OCI-LY3 (cell line): ENCODE results near the gene CDHR3.

ENCODE experiments used
- H2AFZ ChIP-seq: fragments of 200-600, 300-600 bp; shearing (Covaris generic); 2 replicates; pipeline ENCODE4 v1.6.0; 2014; ENCODE audit warnings: antibody characterized with exemption, low read depth, low read length
- H3K27ac ChIP-seq: fragments of 200-600, 300-600 bp; sonication (generic); 2 replicates; pipeline ENCODE4 v1.5.1; 2014; ENCODE audit warnings: mild to moderate bottlenecking, low read length, moderate library complexity, mixed read lengths
- H3K27me3 ChIP-seq: fragments of 200-600, 300-600 bp; sonication (generic); 2 replicates; pipeline ENCODE4 v1.6.1; 2014; ENCODE audit warnings: low read depth, low read length, mixed read lengths
- H3K36me3 ChIP-seq: fragments of 200-600, 300-600 bp; sonication (generic); replicated peaks from 2 replicates; pipeline ENCODE3; 2014; ENCODE audit warnings: low read depth, low read length, mixed read lengths
- H3K4me1 ChIP-seq: fragments of 300-600, 200-600 bp; sonication (generic); 2 replicates; pipeline ENCODE4 v1.6.1; 2014; ENCODE audit warnings: low read length, mixed read lengths
- H3K4me2 ChIP-seq: fragments of 200-600, 300-600 bp; sonication (generic); 2 replicates; pipeline ENCODE4 v1.6.1; 2014; ENCODE audit warnings: low read length, mixed read lengths
- H3K4me3 ChIP-seq: fragments of 300-600, 200-600 bp; sonication (generic); 2 replicates; pipeline ENCODE4 v1.5.1; 2014; ENCODE audit warnings: antibody characterized with exemption, mild to moderate bottlenecking, low read length, moderate library complexity
- H3K79me2 ChIP-seq: fragments of 300-600, 200-600 bp; shearing (Covaris generic); 2 replicates; pipeline ENCODE4 v1.6.1; 2014; ENCODE audit warnings: mild to moderate bottlenecking, low read length, mixed read lengths
- H3K9ac ChIP-seq: fragments of 300-600, 200-600 bp; shearing (Covaris generic); 2 replicates; pipeline ENCODE4 v1.6.0; 2014; ENCODE audit warnings: mild to moderate bottlenecking, low read length, moderate library complexity
- H3K9me3 ChIP-seq: fragments of 200-600, 300-600 bp; shearing (Covaris generic); 2 replicates; pipeline ENCODE4 v1.6.1; 2014; ENCODE audit warnings: low read length, mixed read lengths; ENCODE audit not compliant: insufficient read depth
- H4K20me1 ChIP-seq: fragments of 200-600, 300-600 bp; sonication (generic); 2 replicates; pipeline ENCODE4 v1.6.1; 2016; ENCODE audit warnings: low read length, mixed read lengths; ENCODE audit not compliant: insufficient read depth
- EZH2phosphoT487 ChIP-seq: fragments of 200-600 bp; shearing (Covaris generic); IDR thresholded peaks from 2 replicates; pipeline ENCODE4 v1.6.1; 2018; ENCODE audit warnings: antibody characterized with exemption, mixed run types, low read depth
- TF ChIP-seq, protein P1 (sequence below): fragments of 200-600, 300-600 bp; sonication (generic); IDR thresholded peaks from 2 replicates; pipeline ENCODE4 v1.5.1; 2014; ENCODE audit warnings: antibody characterized with exemption, low read length, low read depth

CDHR3 gene

DNA sequence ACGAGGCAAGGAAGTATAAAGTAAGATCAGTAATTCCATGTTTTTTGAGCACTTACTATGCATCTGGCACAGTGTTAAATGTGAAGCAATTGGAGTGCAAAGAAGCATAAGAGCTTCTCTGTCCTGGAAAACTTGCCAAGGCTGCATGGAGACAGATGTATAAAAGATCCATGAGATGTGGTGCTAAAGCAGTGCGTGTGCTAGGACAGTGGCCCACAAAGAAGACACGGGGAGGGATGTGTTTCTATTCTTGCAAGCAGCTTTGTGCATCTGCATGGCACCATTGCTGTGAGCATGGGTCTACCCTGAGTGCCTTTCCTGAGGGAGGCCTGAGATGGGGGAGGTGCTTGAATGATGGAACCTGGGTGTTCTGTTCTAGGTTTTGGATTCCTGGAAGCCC, 5.1 kb upstream of the CDHR3 start:
- TF ChIP-seq, protein P1, sequence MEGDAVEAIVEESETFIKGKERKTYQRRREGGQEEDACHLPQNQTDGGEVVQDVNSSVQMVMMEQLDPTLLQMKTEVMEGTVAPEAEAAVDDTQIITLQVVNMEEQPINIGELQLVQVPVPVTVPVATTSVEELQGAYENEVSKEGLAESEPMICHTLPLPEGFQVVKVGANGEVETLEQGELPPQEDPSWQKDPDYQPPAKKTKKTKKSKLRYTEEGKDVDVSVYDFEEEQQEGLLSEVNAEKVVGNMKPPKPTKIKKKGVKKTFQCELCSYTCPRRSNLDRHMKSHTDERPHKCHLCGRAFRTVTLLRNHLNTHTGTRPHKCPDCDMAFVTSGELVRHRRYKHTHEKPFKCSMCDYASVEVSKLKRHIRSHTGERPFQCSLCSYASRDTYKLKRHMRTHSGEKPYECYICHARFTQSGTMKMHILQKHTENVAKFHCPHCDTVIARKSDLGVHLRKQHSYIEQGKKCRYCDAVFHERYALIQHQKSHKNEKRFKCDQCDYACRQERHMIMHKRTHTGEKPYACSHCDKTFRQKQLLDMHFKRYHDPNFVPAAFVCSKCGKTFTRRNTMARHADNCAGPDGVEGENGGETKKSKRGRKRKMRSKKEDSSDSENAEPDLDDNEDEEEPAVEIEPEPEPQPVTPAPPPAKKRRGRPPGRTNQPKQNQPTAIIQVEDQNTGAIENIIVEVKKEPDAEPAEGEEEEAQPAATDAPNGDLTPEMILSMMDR = no peak
- no peak for TF ChIP-seq EZH2phosphoT487
- Histone ChIP-seq H3K27ac (no peak overlapping the region), H3K4me1 (no peaks in the 10 kb centered on the region), H3K27me3 (no peaks in the 10 kb centered on the region; the same call in 1 of the 2 replicates), H3K4me3 (no peak overlapping the region), H4K20me1 (no peaks in the 10 kb centered on the region), H3K36me3 (no peaks in the 10 kb centered on the region), H3K9me3 (no peaks in the 10 kb centered on the region), H3K79me2 (no peaks in the 10 kb centered on the region), H3K9ac (no peak overlapping the region), H3K4me2 (no peak overlapping the region), H2AFZ (no peak overlapping the region)

DNA sequence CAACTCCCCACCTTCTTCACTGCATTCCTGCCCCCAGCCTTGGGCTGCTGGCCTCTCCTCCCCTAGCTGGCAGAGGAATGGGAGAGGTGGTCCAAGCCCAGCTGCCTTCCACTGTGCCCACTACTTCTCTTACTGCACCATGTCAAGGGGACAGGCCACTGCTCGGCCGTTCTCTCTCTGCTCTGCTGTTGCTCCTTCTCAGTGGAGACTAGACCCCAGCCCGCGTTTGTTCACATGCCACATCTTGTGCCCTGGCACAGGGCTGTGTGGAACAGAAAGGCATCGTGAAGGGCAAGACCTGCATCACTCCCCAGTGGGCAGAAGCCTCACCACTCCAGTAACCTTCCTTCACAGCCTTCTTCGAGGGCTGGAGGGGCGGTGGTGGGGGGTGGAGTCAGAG, 711 bp upstream of the CDHR3 start:
- H3K4me2 ChIP-seq = no peak overlapping the region
- no peak overlapping the region for H2AFZ ChIP-seq
- H3K27ac ChIP-seq = no peak overlapping the region
- no peaks in the 10 kb centered on the region; the same call in 1 of the 2 replicates for H3K27me3 ChIP-seq
- no peaks in the 10 kb centered on the region for H3K4me1 ChIP-seq
- no peak overlapping the region for H3K4me3 ChIP-seq
- no peak for TF ChIP-seq EZH2phosphoT487
- TF ChIP-seq, protein P1 = no peak
- no peaks in the 10 kb centered on the region for H3K79me2 ChIP-seq
- H3K36me3 ChIP-seq = no peaks in the 10 kb centered on the region
- H4K20me1 ChIP-seq = no peaks in the 10 kb centered on the region
- no peak overlapping the region for H3K9ac ChIP-seq
- no peaks in the 10 kb centered on the region for H3K9me3 ChIP-seq

- H3K4me2 ChIP-seq = no peak overlapping the region
- TF ChIP-seq EZH2phosphoT487 = no peak
- TF ChIP-seq, protein P1 = no peak
- H3K9ac ChIP-seq = no peak overlapping the region
- no peak overlapping the region for H2AFZ ChIP-seq
- no peak overlapping the region for H3K27ac ChIP-seq
- peaks cover 18% of the 10 kb centered on the region for H3K27me3 ChIP-seq
- H3K4me1 ChIP-seq = no peaks in the 10 kb centered on the region
- H4K20me1 ChIP-seq = no peaks in the 10 kb centered on the region
- no peaks in the 10 kb centered on the region for H3K36me3 ChIP-seq
- H3K4me3 ChIP-seq = no peak overlapping the region
- H3K9me3 ChIP-seq = no peaks in the 10 kb centered on the region
- H3K79me2 ChIP-seq = no peaks in the 10 kb centered on the region
Observed at GRCh38 chr7:105971845-105972244, 8.8 kb downstream of the CDHR3 start.

DNA sequence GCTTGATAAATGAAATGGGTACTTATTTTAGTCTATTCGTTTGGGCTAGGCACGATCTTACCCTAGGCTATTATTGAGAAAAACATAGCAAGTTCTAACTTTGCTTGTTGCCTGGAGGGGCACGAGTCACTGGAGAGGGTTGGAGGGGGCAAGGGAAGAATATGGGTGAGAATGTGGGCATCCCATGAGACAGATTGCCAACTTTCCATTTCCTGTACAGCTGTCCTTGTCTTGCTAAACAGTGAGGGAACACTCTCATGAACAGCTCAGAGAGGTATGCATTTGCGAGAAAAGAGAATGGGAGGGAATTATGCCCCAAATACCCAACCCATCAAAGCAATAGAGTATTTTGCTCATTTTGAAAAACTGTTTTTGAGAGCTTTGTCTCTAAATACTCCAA, 9.2 kb downstream of the CDHR3 start:
- Histone ChIP-seq H3K4me1 (no peaks in the 10 kb centered on the region), H3K79me2 (no peaks in the 10 kb centered on the region), H2AFZ (no peak overlapping the region), H3K9me3 (no peaks in the 10 kb centered on the region), H3K27me3 (peaks cover 20% of the 10 kb centered on the region), H3K4me3 (no peak overlapping the region), H3K36me3 (no peaks in the 10 kb centered on the region), H3K4me2 (no peak overlapping the region), H3K27ac (no peak overlapping the region), H3K9ac (no peak overlapping the region), H4K20me1 (no peaks in the 10 kb centered on the region)
- TF ChIP-seq, protein P1 = no peak
- TF ChIP-seq EZH2phosphoT487 = no peak
